Fibroblast of mammary gland (primary cell): ENCODE measurements around the gene LBX2.
A peak's percentile ranks its signal among the peaks of the same experiment; 100 is the strongest.

ENCODE experiments used
- DNase-seq: peaks from one replicate; pipeline ENCODE4 v3.0.0-alpha.2; 2010; ENCODE audit warnings: low read depth
- H3K4me3 ChIP-seq: 2 replicates; pipeline ENCODE4 v1.5.1; 2011; ENCODE audit warnings: low read depth, mild to moderate bottlenecking, low read length, moderate library complexity; ENCODE audit not compliant: control insufficient read depth
- TF ChIP-seq, protein P1 (sequence below): conservative IDR thresholded peaks from 2 replicates; pipeline ENCODE4 v1.5.1; 2011; ENCODE audit warnings: low read depth, low read length, inconsistent platforms; ENCODE audit not compliant: control insufficient read depth, insufficient read depth

The LBX2 gene

DNA sequence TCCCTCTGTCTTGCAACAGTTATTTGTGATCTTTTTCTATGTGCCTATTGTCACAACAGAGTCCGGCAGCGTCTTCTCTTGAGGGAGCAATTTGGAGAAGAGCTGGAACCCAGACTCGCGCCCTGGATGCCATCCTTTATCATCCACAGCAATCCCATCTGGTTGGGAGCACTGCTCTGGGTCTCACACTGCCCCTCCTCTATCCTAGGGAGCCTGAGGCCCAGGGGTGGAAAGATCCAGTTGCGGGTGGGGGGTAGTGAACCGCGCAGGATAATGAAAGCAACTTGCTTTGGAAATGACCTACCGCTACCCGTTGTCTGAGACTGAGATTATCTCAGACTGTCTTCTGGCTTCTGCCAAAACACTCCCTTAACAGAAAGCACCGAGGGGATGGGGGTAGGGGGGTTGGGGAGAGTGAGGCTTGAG, 40.5 kb downstream of the LBX2 start:
- H3K4me3 ChIP-seq = peak overlapping the region; percentile 94
- DNase-seq = no peak

DNA sequence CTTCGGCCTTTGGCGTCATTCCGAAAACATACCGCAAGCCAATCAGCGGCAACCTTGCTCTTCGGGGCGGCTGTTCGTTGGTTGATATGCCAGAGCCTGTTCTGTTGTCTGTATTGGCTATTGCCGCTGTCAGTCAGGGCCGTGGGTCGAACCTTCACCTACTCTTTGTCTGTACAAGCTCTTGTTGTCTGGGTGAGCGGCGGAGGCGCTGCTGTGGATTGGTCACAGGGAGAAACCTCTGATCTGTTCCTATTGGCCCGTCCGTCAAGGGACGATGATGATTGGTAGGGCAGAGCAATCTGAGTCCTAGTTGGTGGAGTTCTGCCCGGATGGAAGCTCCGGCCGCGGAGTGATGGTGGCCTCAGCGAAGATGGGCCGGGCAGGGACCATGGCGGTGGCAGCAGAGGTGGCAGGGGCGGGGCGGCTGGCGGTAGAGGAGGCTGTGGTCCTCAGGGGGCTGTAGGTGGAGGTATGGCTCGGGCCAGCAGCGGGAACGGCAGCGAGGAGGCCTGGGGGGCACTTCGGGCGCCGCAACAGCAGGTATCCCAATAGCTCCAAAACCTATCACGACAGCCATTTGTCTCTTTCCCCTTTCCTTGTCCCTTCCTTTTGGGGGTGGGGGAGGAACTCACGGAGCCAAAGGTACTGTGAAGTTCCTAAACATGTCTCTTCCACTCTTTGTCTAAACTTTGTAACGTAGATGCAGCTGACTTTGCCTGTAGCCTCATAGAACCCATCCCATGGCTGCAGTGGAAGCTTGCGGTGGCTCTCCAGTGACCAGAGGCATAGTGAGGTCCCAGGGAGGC, 41.1 kb downstream of the LBX2 start, which contains the start of gene WBP1:
TSS of gene WBP1 (plus strand) at position 307 of the 806 bp plus-strand sequence. CDS start at position 472, 165 bp downstream.
- peak; percentile 100 for DNase-seq
- peak within 1 kb of the TSS; percentile 94 for H3K4me3 ChIP-seq
- TF ChIP-seq, protein P1, sequence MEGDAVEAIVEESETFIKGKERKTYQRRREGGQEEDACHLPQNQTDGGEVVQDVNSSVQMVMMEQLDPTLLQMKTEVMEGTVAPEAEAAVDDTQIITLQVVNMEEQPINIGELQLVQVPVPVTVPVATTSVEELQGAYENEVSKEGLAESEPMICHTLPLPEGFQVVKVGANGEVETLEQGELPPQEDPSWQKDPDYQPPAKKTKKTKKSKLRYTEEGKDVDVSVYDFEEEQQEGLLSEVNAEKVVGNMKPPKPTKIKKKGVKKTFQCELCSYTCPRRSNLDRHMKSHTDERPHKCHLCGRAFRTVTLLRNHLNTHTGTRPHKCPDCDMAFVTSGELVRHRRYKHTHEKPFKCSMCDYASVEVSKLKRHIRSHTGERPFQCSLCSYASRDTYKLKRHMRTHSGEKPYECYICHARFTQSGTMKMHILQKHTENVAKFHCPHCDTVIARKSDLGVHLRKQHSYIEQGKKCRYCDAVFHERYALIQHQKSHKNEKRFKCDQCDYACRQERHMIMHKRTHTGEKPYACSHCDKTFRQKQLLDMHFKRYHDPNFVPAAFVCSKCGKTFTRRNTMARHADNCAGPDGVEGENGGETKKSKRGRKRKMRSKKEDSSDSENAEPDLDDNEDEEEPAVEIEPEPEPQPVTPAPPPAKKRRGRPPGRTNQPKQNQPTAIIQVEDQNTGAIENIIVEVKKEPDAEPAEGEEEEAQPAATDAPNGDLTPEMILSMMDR = no peak

More for the DNA sequence above, 40.5 kb downstream of the LBX2 start:
- TF ChIP-seq, protein P1 = no peak

DNA sequence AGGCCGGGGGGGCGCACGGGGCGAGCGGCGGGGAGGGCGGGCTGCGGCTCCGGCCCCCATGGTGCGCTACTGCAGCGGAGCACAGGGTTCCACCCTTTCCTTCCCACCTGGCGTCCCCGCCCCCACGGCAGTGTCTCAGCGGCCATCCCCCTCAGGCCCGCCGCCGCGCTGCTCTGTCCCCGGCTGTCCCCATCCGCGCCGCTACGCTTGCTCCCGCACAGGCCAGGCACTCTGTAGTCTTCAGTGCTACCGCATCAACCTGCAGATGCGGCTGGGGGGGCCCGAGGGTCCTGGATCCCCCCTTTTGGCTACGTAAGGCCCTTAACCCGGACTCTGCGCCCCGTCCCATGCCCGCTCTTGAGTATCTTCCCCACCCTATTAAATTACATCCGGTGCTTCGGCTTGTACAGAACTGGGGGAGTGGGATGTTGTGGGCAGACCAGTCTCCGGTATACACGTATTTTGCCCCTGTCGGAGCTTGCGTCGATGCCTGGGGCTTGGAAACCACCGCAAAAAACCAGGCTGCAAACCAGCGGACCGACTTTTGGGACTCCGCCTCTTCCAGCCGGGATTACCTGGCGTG, 41.8 kb downstream of the LBX2 start:
- H3K4me3 ChIP-seq = peak overlapping the region; percentile 75
- no peak for DNase-seq

DNA sequence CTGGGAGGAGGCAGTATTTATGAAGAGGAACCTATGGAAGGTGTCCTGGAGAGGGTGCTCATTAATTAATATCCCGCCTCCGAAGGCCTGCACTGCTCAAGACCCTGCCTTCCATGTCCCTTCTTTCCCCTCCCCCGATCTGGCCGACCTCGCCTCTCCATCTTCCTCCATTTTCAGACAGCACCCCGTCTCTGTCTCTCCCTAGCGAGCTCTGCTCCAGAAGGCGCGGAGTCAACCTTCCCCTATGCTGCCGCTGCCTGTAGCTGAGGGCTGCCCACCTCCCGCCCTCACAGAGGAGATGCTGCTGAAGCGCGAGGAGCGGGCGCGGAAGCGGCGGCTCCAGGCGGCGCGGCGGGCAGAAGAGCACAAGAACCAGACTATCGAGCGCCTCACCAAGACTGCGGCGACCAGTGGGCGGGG, 42.3 kb downstream of the LBX2 start:
- no peak for DNase-seq
- TF ChIP-seq, protein P1 = no peak
- H3K4me3 ChIP-seq = peak overlapping the region; percentile 75

More for the DNA sequence above, 41.8 kb downstream of the LBX2 start:
- TF ChIP-seq, protein P1 = no peak

DNA sequence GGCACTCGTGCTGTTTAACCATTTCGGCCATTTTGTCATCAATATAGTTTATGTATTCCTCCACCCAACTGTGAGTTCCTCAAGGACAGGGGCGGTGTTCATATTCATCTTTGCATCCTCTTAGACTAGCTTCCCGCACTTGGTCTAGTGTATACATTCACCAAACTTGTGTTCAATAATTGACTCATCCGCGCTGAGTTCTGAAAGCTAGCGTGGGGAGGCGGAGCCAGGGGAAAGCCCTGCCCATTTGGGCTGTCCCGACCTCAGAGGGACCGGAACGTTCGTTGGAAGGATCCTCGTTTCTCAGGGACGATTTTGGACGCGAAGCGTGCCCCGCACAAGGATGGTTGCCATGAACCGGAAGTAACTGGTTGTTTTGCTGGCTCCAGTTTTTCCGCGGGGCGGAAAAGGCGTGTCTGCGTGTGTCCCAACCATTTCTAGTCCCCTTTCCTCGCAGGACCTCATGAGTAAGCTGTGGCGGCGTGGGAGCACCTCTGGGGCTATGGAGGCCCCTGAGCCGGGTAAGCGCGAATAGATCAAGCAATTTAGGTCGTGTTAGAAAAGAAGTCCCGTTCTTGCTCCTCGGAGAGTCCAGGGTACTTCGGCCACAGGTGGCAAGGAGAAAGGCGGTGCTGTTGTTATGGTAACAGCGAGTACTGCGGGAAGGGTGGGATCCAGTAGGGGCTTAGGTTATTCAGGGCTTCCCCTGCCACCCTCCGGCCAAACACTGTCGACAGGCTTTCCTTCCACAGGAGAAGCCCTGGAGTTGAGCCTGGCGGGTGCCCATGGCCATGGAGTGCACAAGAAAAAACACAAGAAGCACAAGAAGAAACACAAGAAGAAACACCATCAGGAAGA, 44.5 kb downstream of the LBX2 start, which contains the start of gene INO80B:
TSS of gene INO80B (plus strand) at position 434 of the 858 bp plus-strand sequence. CDS start at position 464, 30 bp downstream.
- TF ChIP-seq, protein P1 = no peak
- H3K4me3 ChIP-seq = peak within 1 kb of the TSS; percentile 94
- DNase-seq = peak; percentile 99

DNA sequence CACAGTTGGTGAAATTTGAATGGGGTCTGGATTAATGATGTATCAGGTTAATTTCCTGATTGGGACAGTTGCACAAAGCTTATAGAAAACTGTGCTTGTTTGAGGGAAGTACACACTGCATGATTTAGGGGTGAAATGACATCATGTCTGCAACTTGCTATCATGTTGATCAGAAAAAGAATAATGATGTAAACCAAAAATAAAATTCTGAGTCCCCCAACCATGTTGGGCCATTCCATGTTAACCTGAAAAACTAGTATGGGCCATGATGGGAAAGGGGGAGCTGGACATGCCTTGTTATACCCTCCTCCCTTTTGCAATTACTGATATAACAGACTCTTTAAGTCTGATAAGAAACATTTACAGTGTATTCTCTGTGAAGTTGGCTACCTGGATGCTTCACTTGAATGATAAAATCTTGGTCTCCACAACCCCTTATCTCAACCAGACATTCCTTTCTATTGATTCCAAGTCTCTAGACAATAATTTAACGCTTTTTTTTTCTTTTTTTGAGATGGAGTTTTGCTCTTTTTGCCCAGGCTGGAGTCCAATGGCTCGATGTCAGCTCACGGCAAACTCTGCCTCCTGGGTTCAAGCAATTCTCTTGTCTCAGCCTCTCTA, 48.7 kb downstream of the LBX2 start:
- H3K4me3 ChIP-seq = no peak overlapping the region
- TF ChIP-seq, protein P1 = no peak
- no peak for DNase-seq
